Fibroblast of mammary gland (primary cell): ENCODE results near the gene PDE7B.

Experiments used
- DNase-seq: peaks from one replicate; pipeline ENCODE4 v3.0.0-alpha.2; 2010; ENCODE audit warnings: low read depth
- H3K4me3 ChIP-seq: 2 replicates; pipeline ENCODE4 v1.5.1; 2011; ENCODE audit warnings: low read depth, mild to moderate bottlenecking, low read length, moderate library complexity; ENCODE audit not compliant: control insufficient read depth
- TF ChIP-seq, protein P1 (sequence below): conservative IDR thresholded peaks from 2 replicates; pipeline ENCODE4 v1.5.1; 2011; ENCODE audit warnings: low read depth, low read length, inconsistent platforms; ENCODE audit not compliant: control insufficient read depth, insufficient read depth

The PDE7B gene

DNA sequence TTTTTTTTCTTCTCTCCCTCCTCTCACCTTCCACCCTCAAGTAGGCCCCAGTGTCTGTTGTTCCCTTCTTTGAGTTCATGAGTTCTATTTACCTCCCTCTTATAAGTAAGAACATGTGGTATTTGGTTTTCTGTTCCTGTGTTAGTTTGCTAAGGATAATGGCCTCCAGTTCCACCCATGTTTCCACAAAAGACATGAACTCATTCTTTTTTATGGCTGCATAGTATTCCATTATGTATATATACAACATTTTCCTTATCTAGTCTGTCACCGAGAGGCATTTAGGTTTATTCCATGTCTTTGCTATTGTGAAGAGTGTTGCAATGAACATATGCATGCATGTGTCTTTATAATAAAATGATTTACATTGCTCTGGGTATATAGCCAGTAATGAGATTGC lies 147.9 kb downstream of the PDE7B start:
- no peak overlapping the region for H3K4me3 ChIP-seq
- DNase-seq, result no peak
- TF ChIP-seq, protein P1, sequence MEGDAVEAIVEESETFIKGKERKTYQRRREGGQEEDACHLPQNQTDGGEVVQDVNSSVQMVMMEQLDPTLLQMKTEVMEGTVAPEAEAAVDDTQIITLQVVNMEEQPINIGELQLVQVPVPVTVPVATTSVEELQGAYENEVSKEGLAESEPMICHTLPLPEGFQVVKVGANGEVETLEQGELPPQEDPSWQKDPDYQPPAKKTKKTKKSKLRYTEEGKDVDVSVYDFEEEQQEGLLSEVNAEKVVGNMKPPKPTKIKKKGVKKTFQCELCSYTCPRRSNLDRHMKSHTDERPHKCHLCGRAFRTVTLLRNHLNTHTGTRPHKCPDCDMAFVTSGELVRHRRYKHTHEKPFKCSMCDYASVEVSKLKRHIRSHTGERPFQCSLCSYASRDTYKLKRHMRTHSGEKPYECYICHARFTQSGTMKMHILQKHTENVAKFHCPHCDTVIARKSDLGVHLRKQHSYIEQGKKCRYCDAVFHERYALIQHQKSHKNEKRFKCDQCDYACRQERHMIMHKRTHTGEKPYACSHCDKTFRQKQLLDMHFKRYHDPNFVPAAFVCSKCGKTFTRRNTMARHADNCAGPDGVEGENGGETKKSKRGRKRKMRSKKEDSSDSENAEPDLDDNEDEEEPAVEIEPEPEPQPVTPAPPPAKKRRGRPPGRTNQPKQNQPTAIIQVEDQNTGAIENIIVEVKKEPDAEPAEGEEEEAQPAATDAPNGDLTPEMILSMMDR, result no peak

DNA sequence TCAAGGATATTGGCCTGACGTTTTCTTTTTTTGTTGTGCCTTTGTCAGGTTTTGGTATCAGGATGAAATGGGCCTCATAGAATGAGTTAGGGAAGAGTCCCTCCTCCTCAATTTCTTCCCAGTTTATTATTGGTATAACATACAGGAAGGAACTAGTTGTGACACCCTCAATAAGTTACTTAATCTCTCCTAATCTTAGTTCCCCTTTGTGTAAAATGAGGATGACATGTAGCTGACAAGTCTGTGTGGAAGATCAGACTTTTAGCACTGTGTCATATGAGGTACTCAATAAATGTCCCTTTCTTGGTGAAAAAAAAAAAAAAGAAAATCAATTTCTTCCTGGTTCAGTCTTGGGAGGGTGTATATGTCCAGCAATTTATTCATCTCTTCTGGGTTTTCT lies 155.8 kb downstream of the PDE7B start:
- TF ChIP-seq, protein P1, result no peak
- H3K4me3 ChIP-seq, result no peak overlapping the region

DNA sequence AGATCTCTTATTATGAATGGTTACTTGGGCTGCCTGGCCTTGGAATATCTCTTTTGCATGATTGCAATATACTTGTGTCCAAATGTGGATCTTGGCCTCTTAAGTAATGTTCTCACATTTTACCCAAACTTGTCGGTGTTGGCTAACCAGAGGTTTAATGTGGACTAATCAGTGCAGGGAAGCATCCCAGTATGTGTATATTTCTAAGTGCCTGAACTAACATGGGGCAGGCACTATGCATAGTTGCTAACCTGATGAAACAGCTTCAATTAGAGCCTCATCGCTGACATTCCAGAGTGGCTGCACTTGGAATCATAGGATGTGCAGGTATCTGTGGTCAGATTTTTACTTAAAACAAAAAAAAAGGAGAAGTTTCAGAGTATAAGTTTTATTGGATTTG lies 160.0 kb downstream of the PDE7B start:
- no peak overlapping the region for H3K4me3 ChIP-seq
- TF ChIP-seq, protein P1, result no peak
- peak; percentile 57 for DNase-seq

More for the DNA sequence above, 155.8 kb downstream of the PDE7B start:
- DNase-seq, result no peak

DNA sequence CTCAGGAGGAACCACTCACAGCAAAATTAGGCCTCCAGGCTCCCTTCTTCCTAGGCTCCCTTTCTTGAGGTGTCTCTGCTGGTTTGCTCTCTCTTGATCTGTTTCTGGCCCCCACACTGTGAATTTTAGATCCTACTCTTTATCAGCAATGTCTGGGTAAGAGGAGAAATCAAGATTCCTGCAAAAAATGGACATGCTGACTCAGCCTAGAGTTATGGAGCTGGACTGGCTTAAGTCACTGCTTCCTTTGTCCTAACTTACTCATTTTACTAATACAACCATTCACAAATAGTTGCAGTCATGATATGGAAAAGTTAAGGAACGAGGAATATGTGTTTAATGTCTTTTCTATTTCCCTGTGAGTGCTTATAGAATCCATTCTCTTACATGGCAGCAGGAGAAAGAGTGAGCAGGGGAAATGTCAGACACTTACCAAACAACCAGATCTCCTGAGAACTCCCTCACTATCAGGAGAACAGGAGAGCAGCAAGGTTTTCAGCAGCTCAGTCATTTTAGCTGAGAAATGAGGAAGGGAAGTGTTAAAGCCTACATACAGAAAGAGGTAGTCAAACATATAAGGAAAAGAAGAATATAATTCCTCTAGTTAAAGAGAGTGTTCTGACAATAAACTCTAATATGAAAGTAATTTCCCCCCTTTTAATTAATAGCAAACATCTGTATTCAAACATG lies 160.8 kb downstream of the PDE7B start:
- TF ChIP-seq, protein P1, result no peak
- peak overlapping the region; percentile 9 for H3K4me3 ChIP-seq
- DNase-seq, result peak; percentile 88

DNA sequence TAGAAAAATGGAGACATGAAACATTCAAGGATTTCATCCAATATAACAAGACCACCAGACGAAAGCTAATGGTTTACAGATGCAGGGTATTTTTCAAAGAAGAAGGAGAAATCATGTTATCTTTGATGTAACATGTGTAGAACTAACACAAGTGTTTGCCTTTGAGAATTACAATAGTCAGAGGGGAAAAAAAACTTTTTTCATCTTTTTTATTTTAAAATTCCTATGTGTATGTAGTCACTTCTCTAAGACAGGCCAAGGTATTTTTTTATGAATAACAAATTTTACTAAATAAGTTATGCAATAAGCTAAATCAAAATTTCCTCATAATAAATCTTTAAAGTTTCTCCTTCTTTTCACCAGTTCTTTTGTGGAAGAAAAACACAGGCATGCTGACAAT lies 161.4 kb downstream of the PDE7B start:
- no peak overlapping the region for H3K4me3 ChIP-seq
- peak; percentile 26 for DNase-seq

DNA sequence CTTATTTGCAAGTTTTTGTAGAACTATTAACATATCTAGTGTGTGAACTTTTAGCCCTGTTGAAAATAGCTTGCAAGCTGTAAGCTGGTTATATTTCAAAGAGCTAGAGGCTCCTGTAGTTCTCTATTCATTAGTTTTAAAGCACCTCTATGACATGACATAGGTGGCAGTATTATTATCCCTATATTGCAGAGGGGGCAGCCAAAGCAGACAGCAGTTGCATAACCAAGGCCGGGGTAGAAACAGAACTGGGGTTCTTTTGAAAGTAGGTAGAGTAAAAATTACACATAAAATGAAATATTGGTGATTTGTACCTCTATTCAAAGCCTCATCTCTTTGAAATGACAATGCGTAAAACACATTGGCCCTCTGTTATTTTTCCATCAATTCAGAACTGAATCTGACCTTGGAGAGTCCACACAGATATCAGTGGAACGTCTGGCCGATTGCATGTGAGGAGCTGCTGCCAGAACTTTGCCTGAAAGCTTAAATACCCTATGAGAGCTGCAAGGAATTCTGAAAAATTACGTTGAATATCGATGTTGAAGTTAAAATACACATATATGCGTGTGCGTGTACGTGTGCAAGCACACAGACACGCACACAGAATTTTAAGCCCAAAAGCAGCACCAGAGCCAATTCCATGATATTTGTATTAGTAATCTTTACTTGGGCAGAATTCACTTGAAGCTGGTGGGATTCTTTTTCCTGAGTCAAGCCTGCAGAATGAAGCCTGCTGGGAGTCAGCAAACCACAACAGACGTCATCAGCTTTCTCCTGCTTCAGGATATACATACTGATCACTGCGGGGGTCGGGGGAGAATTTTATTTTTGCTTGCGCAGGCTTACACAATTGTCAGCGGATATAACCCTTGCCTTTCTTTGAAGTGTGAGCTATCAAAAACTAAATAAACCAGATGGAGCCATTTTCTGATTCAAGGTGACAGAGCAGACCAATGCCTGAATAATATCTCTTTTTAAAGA lies 163.2 kb downstream of the PDE7B start:
- TF ChIP-seq, protein P1, result no peak
- H3K4me3 ChIP-seq, result no peak overlapping the region
- DNase-seq, result peak; percentile 100

More for the DNA sequence above, 161.4 kb downstream of the PDE7B start:
- TF ChIP-seq, protein P1, result no peak
